Measurements from ENCODE around the gene LAG3.

Gene LAG3

DNA sequence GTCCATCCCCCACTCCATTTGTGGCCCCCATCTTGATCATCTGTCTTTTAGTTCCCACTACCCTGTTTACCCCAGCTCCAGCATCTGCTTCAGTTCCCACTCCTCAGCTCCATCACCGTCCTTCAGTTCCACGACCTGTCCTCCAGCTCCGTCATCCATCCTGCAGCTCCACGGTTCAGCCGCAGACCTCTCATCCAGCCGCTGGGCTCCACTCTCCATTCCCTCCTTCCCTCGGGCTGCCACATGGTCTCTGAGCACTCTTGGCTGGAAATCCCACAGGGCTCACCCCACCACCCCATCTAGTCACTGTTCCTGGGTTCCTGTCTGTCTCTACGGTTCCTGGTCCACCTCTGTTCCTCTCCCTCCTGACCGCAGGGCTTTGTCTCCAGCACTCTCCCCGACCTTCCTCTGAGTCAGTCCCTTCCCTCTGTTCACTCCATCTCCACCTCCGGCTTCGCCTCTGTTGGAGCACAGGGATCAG lies 52.6 kb downstream of the LAG3 start:
- DNase-seq = no peak

DNA sequence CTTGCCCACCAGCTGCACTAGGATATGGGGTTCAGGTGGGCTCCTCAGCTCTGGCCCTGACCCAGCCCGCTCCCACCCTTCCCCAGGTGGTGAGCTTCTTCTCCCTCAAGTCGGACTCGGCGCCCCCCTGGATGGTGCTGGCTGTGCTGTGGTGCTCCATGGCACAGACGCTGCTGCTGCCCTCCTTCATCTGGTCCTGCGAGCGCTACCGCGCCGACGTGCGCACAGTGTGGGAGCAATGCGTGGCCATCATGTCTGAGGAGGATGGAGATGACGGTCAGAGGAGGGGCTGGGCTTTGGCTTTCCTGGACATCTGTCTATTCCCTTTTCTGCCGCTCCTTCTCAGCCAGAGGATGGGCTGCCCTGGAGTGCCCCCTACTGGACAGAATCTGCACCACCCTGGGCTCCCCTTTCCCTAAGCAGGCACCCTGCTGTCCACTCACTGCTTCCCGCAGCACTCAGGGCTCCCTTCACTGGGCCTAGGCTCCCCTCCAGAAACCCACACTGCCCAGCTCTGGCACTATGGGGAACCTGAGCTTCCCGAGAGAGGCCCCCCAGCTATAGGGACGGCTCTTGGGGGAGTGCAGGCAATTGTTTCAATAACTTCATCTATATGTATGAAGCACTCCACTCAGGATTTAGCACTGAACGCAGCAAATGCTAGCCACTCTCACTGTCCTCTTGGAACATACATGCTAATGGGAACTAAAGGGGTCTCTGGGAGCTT lies 53.2 kb downstream of the LAG3 start:
- peak; percentile 77 to 81 for DNase-seq

DNA sequence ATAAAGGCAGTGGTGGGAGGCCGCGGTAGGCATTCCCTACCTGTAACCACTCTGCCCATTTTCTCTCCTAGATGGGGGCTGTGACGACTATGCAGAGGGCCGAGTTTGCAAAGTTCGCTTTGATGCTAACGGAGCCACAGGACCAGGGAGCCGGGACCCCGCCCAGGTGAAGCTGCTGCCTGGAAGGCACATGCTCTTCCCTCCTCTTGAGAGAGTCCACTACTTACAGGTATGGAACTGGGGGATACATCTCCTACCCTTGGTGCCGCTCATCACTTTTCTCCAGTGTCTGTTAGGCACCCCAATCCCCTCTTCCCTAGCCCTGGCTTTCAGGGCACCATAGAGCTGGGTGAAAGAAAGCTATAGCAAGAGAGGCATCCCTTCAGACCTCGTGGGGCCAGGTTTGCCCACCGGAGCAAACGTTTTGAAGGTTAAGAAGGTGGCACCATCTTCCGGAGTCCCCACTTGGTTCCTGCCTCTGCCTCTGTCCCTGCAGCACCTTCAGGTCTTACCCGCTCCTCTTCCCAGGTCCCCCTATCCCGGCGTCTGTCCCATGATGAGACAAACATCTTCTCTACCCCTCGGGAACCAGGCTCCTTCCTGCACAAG lies 53.9 kb downstream of the LAG3 start:
- DNase-seq = no peak

DNA sequence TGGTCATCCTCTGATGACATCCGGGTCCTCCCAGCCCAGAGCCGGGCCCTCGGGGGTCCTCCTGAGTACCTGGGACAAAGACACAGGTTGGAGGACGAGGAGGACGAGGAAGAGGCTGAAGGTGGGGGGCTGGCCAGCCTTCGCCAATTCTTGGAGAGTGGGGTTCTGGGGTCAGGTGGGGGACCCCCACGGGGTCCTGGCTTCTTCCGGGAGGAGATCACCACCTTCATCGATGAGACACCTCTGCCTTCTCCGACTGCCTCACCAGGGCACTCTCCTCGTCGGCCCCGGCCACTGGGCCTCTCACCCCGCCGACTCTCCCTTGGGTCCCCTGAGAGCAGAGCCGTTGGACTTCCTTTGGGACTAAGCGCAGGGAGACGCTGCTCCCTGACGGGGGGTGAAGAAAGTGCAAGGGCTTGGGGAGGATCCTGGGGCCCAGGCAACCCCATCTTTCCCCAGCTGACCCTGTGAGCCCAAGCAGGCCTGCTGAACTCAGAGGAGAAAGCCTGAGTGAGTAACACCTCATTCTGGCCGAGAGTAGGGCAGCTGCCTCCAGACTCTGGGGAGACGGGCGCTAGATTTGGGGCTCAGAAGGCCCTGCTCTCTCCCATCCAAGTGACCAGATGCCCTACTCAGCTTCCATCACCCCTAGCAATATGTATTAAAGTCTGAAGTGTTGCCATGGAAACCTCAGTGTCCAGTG lies 54.6 kb downstream of the LAG3 start:
- no peak for DNase-seq

DNA sequence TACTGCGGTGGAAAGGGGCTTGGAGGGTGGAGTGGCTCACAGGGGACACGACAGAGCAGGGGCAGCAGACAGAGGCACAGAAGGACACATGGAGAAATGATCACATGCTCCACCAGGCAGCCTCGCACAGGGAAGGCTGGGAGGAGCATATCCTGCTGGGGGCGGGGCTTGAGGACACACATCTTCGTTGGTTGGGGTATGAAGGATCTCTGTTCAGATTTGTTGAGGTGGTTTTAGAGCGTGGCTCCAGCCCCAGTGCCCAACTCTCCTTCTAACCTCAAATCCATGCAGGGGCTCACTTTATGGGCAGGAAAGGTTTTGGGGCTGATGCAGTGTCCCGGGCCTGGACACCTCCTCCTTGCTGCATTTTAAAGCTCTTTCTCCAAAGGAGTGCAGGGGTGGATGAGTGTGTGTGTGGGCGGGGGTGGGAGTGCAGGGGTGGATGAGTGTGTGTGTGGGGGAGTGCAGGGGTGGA lies 55.2 kb downstream of the LAG3 start:
- DNase-seq = peak; percentile 36

Measured in CD4-positive, alpha-beta T cell treated with Interleukin-4 for 1 hour (primary cell).